Liver (tissue), 9 donors: Measurements from ENCODE around the gene SH3BP5L. TPM values are rescaled to one million over a fixed set of nuclear protein-coding genes. Genes with fewer than 3 reads are reported as not detected.
"Not testable (repeated sequence)": the region's sequence is repeated elsewhere in the genome, so short reads cannot be mapped to it uniquely, and the experiment has no call there.

Source experiments
- DNase-seq: peaks from one replicate; pipeline ENCODE4 v3.0.0-alpha.2; 2017; ENCODE audit warnings: low spot score
- H3K27ac ChIP-seq, 2 donors: one replicate each; pipeline ENCODE4 v1.7.0; 2013; ENCODE audit warnings: inconsistent platforms in 2 of 2, low read length in 2 of 2, control low read depth in 1 of 2, low read depth in 1 of 2, mild to moderate bottlenecking in 1 of 2
- H3K27me3 ChIP-seq, 4 donors: one replicate each; pipeline versions ENCODE4 v1.6.1 to v1.7.0; 2013; ENCODE audit warnings: low read length in 3 of 4, inconsistent platforms in 1 of 4, mild to moderate bottlenecking in 1 of 4, moderate library complexity in 1 of 4; ENCODE audit not compliant: control insufficient read depth in 4 of 4, insufficient read depth in 4 of 4
- H3K36me3 ChIP-seq, 4 donors: one replicate each; pipeline versions ENCODE4 v1.6.1 to v1.7.0; 2013; ENCODE audit warnings: low read length in 3 of 4, mild to moderate bottlenecking in 3 of 4, low read depth in 1 of 4, moderate library complexity in 1 of 4; ENCODE audit not compliant: control insufficient read depth in 4 of 4, insufficient read depth in 3 of 4
- H3K4me1 ChIP-seq, 4 donors: one replicate each; pipeline versions ENCODE4 v1.6.1 to v1.7.0; 2013; ENCODE audit warnings: low read length in 3 of 4, mild to moderate bottlenecking in 3 of 4, moderate library complexity in 1 of 4; ENCODE audit not compliant: control insufficient read depth in 4 of 4, insufficient read depth in 4 of 4
- H3K4me3 ChIP-seq, 3 donors: one replicate each; pipeline versions ENCODE4 v1.6.1 to v1.7.0; 2013; ENCODE audit warnings: low read length in 3 of 3, control low read depth in 1 of 3, low read depth in 1 of 3, mild to moderate bottlenecking in 1 of 3
- H3K9ac ChIP-seq, 2 donors: one replicate each; pipeline ENCODE4 v1.7.0; 2013; ENCODE audit warnings: low read length in 2 of 2, mild to moderate bottlenecking in 2 of 2, moderate library complexity in 2 of 2, control low read depth in 1 of 2, low read depth in 1 of 2
- H3K9me3 ChIP-seq, 4 donors: one replicate each; pipeline versions ENCODE4 v1.6.1 to v1.7.0; 2013; ENCODE audit warnings: low read length in 3 of 4; ENCODE audit not compliant: control insufficient read depth in 4 of 4
- CTCF ChIP-seq: fragments of 150-350 bp; IDR thresholded peaks from 2 replicates; pipeline ENCODE4 v1.5.1; 2017; ENCODE audit warnings: improper control_type of control experiment, low read depth, low read length; ENCODE audit not compliant: missing input control
- EGR1 ChIP-seq, 2 donors: IDR thresholded peaks; 2 replicates each; pipeline ENCODE4 v1.6.1; 2016 to 2018; ENCODE audit warnings: antibody characterized with exemption in 2 of 2, low read depth in 2 of 2
- FOXA1 ChIP-seq: IDR thresholded peaks from 2 replicates; pipeline ENCODE4 v1.6.1; 2016; ENCODE audit warnings: antibody characterized with exemption
- FOXA2 ChIP-seq: IDR thresholded peaks from 2 replicates; pipeline ENCODE4 v1.6.1; 2016; ENCODE audit warnings: antibody characterized with exemption
- GABPA ChIP-seq, 2 donors: IDR thresholded peaks in 1 of 2; conservative IDR thresholded peaks in 1 of 2; 2 replicates each; pipeline ENCODE4 v1.6.1; 2016; ENCODE audit warnings: antibody characterized with exemption in 2 of 2, mild to moderate bottlenecking in 1 of 2, moderate library complexity in 1 of 2
- HNF4A ChIP-seq, 2 donors: conservative IDR thresholded peaks; 2 replicates each; pipeline ENCODE4 v1.6.1; 2016; ENCODE audit warnings: antibody characterized with exemption in 2 of 2, mild to moderate bottlenecking in 2 of 2
- HNF4G ChIP-seq: IDR thresholded peaks from 2 replicates; pipeline ENCODE4 v1.6.1; 2016; ENCODE audit warnings: antibody characterized with exemption
- JUND ChIP-seq, 2 donors: IDR thresholded peaks; 2 replicates each; pipeline ENCODE4 v1.6.1; 2016; ENCODE audit warnings: antibody characterized with exemption in 2 of 2
- MAX ChIP-seq: IDR thresholded peaks from 2 replicates; pipeline ENCODE4 v1.6.1; 2016; ENCODE audit warnings: antibody characterized with exemption
- NR2F2 ChIP-seq: IDR thresholded peaks from 2 replicates; pipeline ENCODE4 v1.6.1; 2016; ENCODE audit warnings: antibody characterized with exemption
- RAD21 ChIP-seq, 2 donors: IDR thresholded peaks; 2 replicates each; pipeline ENCODE4 v1.6.1; 2016; ENCODE audit warnings: antibody characterized with exemption in 2 of 2, mild to moderate bottlenecking in 2 of 2
- REST ChIP-seq: IDR thresholded peaks from 2 replicates; pipeline ENCODE4 v1.6.1; 2016; ENCODE audit warnings: antibody characterized with exemption, mild to moderate bottlenecking
- RXRA ChIP-seq, 2 donors: IDR thresholded peaks; 2 replicates each; pipeline ENCODE4 v1.6.1; 2017 to 2018; ENCODE audit warnings: antibody characterized with exemption in 2 of 2, mild to moderate bottlenecking in 1 of 2
- SP1 ChIP-seq: IDR thresholded peaks from 2 replicates; pipeline ENCODE4 v1.6.1; 2018; ENCODE audit warnings: antibody characterized with exemption, mild to moderate bottlenecking
- TAF1 ChIP-seq: conservative IDR thresholded peaks from 2 replicates; pipeline ENCODE4 v1.6.1; 2016; ENCODE audit warnings: antibody characterized with exemption, mild to moderate bottlenecking
- YY1 ChIP-seq: IDR thresholded peaks from 2 replicates; pipeline ENCODE4 v1.6.1; 2016; ENCODE audit warnings: antibody characterized with exemption, mild to moderate bottlenecking
- ZBTB33 ChIP-seq: IDR thresholded peaks from 2 replicates; pipeline ENCODE4 v1.6.1; 2016; ENCODE audit warnings: antibody characterized with exemption
- WGBS: extraction: QIAGEN DNeasy Blood & Tissue Kit; methylation state at CpG from one replicate; pipeline ENCODE4 v1.1.7; 2013; 5-methylcytosine and 5-hydroxymethylcytosine counted together
- polyA plus RNA-seq, 2 donors: library from polyadenylated mRNA; stranded (reverse) in 1 of 2; unstranded in 1 of 2; fragments of 200-250 nt in 1 of 2; fragments of >200 nt in 1 of 2; fragmentation: Nextera tagmentation in 1 of 2; extraction: Ambion mirVana in 1 of 2; gene quantifications; one replicate each; pipeline versions ENCODE4 v1.2.1 to v1.2.3, GENCODE V29; 2013 to 2015
- total RNA-seq, 2 donors: library from RNA; depleted of rRNA; stranded (reverse); fragments of >200 nt; gene quantifications; one replicate each; pipeline ENCODE4 v1.2.3, GENCODE V29; 2014
- TF ChIP-seq, protein P1 (sequence below): IDR thresholded peaks from 2 replicates; pipeline ENCODE4 v1.6.1; 2016; ENCODE audit warnings: antibody characterized with exemption
- donor health status: healthy.
- donor health status: healthy.
- donor health status: healthy.
- donor health status: healthy.
- donor health status: healthy.

SH3BP5L gene
- total and polyA plus RNA-seq, 4 donors, result 1.5 to 16.4 (median 12.4) TPM

DNA sequence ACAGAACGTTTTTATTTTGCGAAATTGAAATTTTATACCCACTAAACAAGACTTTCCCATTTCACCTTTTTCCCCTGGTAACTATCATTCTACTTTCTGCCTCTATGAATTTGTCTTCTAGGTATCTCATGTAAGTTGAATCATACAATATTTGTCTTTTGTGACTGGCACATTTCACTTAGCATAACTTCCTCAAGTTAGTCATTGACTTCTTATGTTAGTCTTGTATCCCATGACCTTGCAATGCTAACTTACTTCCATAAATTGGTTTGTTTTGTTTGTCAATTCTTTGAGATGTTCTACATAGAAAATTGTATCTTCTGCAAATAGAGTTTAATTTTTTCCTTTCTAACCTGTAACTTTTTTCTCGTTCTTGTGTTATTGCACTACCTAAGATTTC, 26.9 kb downstream of the SH3BP5L start:
- no peak overlapping the region for H3K27ac ChIP-seq
- no peak overlapping the region for H3K9ac ChIP-seq
- 77% methylated on average over 3 of the region's 3 CpGs for WGBS
- no peaks in the 10 kb centered on the region for H3K36me3 ChIP-seq
- no peak overlapping the region for H3K4me3 ChIP-seq
- no peaks in the 10 kb centered on the region for H3K4me1 ChIP-seq
- TF ChIP-seq NR2F2, result no peak
- no peak for TF ChIP-seq EGR1 (IDR thresholded peaks at IDR 0.05; ENCODE audit: low read depth in 2 of 2)
- TF ChIP-seq, protein P1, sequence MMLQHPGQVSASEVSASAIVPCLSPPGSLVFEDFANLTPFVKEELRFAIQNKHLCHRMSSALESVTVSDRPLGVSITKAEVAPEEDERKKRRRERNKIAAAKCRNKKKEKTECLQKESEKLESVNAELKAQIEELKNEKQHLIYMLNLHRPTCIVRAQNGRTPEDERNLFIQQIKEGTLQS, result no peak
- no peak for TF ChIP-seq JUND (IDR thresholded peaks at IDR 0.05)
- TF ChIP-seq HNF4A (conservative IDR thresholded peaks at IDR 0.05), result no peak
- no peak for TF ChIP-seq FOXA2
- no peak for TF ChIP-seq RAD21 (IDR thresholded peaks at IDR 0.05)
- no peak for TF ChIP-seq YY1
- no peak for TF ChIP-seq RXRA (IDR thresholded peaks at IDR 0.05)
- no peak for TF ChIP-seq MAX
- H3K27me3 ChIP-seq, result no peaks in the 10 kb centered on the region
- no peaks in the 10 kb centered on the region for H3K9me3 ChIP-seq
- DNase-seq, result no peak

DNA sequence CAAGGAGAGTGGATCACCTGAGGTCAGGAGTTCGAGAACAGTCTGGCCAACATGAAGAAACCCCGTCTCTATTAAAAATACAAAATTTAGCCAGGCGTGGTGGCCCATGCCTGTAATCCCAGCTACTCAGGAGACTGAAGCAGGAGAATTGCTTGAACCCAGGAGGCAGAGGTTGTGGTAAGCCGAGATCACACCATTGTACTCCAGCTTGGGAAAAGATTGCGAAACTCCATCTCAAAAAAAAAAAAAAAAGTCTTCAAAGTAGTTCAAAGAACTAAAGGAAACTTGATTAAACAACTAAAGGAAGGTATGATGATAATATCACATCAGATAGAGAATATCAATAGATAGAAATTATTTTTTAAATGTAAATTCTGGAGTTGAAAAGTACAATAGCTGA, 31.1 kb downstream of the SH3BP5L start:
- H3K27me3 ChIP-seq, H3K4me1 ChIP-seq, H3K27ac ChIP-seq, H3K36me3 ChIP-seq, H3K9me3 ChIP-seq, H3K9ac ChIP-seq, H3K4me3 ChIP-seq, DNase-seq: not testable (repeated sequence)
- WGBS, result 92% methylated on average over 5 of the region's 5 CpGs

GRCh38 chr1:248793592-248793991, 32.1 kb downstream of the SH3BP5L start:
- no peaks in the 10 kb centered on the region for H3K9me3 ChIP-seq
- no peaks in the 10 kb centered on the region for H3K27me3 ChIP-seq
- TF ChIP-seq EGR1 (IDR thresholded peaks at IDR 0.05; ENCODE audit: low read depth in 2 of 2) (no peak), FOXA2 (no peak), SP1 (no peak), ZBTB33 (no peak), FOXA1 (no peak), YY1 (no peak), GABPA (IDR thresholded peaks at IDR 0.05 in 1 of 2, conservative IDR thresholded peaks at IDR 0.05 in 1 of 2) (no peak), TAF1 (no peak), MAX (no peak), CTCF (no peak), HNF4A (conservative IDR thresholded peaks at IDR 0.05) (no peak), REST (no peak), RAD21 (IDR thresholded peaks at IDR 0.05) (no peak), JUND (IDR thresholded peaks at IDR 0.05) (no peak), HNF4G (no peak), RXRA (IDR thresholded peaks at IDR 0.05) (no peak), NR2F2 (no peak)
- TF ChIP-seq, protein P1, result no peak
- H3K27ac ChIP-seq, result no peak overlapping the region
- no peak overlapping the region for H3K4me3 ChIP-seq
- H3K9ac ChIP-seq, result no peak overlapping the region
- DNase-seq, result peak; percentile 4
- H3K4me1 ChIP-seq, result peaks cover 0 to 4% (median 0%) of the 10 kb centered on the region in 4 donors
- H3K36me3 ChIP-seq, result no peaks in the 10 kb centered on the region
